ENCODE measurements around the gene CDK19.

CDK19 gene

GRCh38 chr6:110620065-110620464 lies 195.2 kb downstream of the CDK19 start:
- Histone ChIP-seq H3K27ac (ENCODE audit: low read depth in 2 of 2, low read length in 2 of 2) (peak overlapping the region in 1 of 2 donors; percentile 6), H3K36me3 (ENCODE audit: control insufficient read depth in 2 of 2, insufficient read depth in 2 of 2, low read length in 2 of 2) (peaks cover 10 to 29% of the 10 kb centered on the region in 2 donors), H3K9ac (ENCODE audit: low read depth in 1 of 2, low read length in 2 of 2) (no peak overlapping the region), H3K4me3 (ENCODE audit: low read length in 2 of 2) (no peak overlapping the region), H3K9me3 (ENCODE audit: control insufficient read depth in 2 of 2, low read length in 2 of 2) (no peaks in the 10 kb centered on the region), H3K27me3 (ENCODE audit: control insufficient read depth in 2 of 2, insufficient read depth in 2 of 2, low read length in 2 of 2) (no peaks in the 10 kb centered on the region), H3K4me1 (ENCODE audit: control insufficient read depth in 2 of 2, insufficient read depth in 2 of 2, low read length in 2 of 2) (peaks cover 9 to 11% of the 10 kb centered on the region in 2 donors)

- Histone ChIP-seq H3K9me3 (ENCODE audit: control insufficient read depth in 2 of 2, low read length in 2 of 2) (no peaks in the 10 kb centered on the region), H3K9ac (ENCODE audit: low read depth in 1 of 2, low read length in 2 of 2) (no peak overlapping the region)
Measured at GRCh38 chr6:110619275-110619908, 195.9 kb downstream of the CDK19 start.

GRCh38 chr6:110618591-110619267 lies 196.5 kb downstream of the CDK19 start:
- H3K27ac ChIP-seq (ENCODE audit: low read depth in 2 of 2, low read length in 2 of 2), result no peak overlapping the region
- H3K27me3 ChIP-seq (ENCODE audit: control insufficient read depth in 2 of 2, insufficient read depth in 2 of 2, low read length in 2 of 2), result no peaks in the 10 kb centered on the region
- peaks cover 16 to 32% of the 10 kb centered on the region in 2 donors for H3K36me3 ChIP-seq (ENCODE audit: control insufficient read depth in 2 of 2, insufficient read depth in 2 of 2, low read length in 2 of 2)
- H3K4me3 ChIP-seq (ENCODE audit: low read length in 2 of 2), result no peak overlapping the region
- peaks cover 9 to 11% of the 10 kb centered on the region in 2 donors for H3K4me1 ChIP-seq (ENCODE audit: control insufficient read depth in 2 of 2, insufficient read depth in 2 of 2, low read length in 2 of 2)
- H3K9me3 ChIP-seq (ENCODE audit: control insufficient read depth in 2 of 2, low read length in 2 of 2), result no peaks in the 10 kb centered on the region
- no peak overlapping the region for H3K9ac ChIP-seq (ENCODE audit: low read depth in 1 of 2, low read length in 2 of 2)

More at GRCh38 chr6:110619275-110619908, 195.9 kb downstream of the CDK19 start:
- Histone ChIP-seq H3K27me3 (ENCODE audit: control insufficient read depth in 2 of 2, insufficient read depth in 2 of 2, low read length in 2 of 2) (no peaks in the 10 kb centered on the region), H3K4me3 (ENCODE audit: low read length in 2 of 2) (no peak overlapping the region), H3K36me3 (ENCODE audit: control insufficient read depth in 2 of 2, insufficient read depth in 2 of 2, low read length in 2 of 2) (peaks cover 12 to 29% of the 10 kb centered on the region in 2 donors), H3K4me1 (ENCODE audit: control insufficient read depth in 2 of 2, insufficient read depth in 2 of 2, low read length in 2 of 2) (peaks cover 9 to 11% of the 10 kb centered on the region in 2 donors), H3K27ac (ENCODE audit: low read depth in 2 of 2, low read length in 2 of 2) (no peak overlapping the region)

- no peak overlapping the region for H3K9ac ChIP-seq (ENCODE audit: low read depth in 1 of 2, low read length in 2 of 2)
- no peaks in the 10 kb centered on the region for H3K9me3 ChIP-seq (ENCODE audit: control insufficient read depth in 2 of 2, low read length in 2 of 2)
- H3K4me3 ChIP-seq (ENCODE audit: low read length in 2 of 2), result no peak overlapping the region
- peaks cover 9 to 11% of the 10 kb centered on the region in 2 donors for H3K4me1 ChIP-seq (ENCODE audit: control insufficient read depth in 2 of 2, insufficient read depth in 2 of 2, low read length in 2 of 2)
- H3K27ac ChIP-seq (ENCODE audit: low read depth in 2 of 2, low read length in 2 of 2), result no peak overlapping the region
- H3K27me3 ChIP-seq (ENCODE audit: control insufficient read depth in 2 of 2, insufficient read depth in 2 of 2, low read length in 2 of 2), result no peaks in the 10 kb centered on the region
- peaks cover 12 to 26% of the 10 kb centered on the region in 2 donors for H3K36me3 ChIP-seq (ENCODE audit: control insufficient read depth in 2 of 2, insufficient read depth in 2 of 2, low read length in 2 of 2)
Measured at GRCh38 chr6:110617057-110617456, 198.2 kb downstream of the CDK19 start.

GRCh38 chr6:110615722-110616121 lies 199.5 kb downstream of the CDK19 start:
- H3K4me3 ChIP-seq (ENCODE audit: low read length in 2 of 2), result no peak overlapping the region
- no peaks in the 10 kb centered on the region for H3K9me3 ChIP-seq (ENCODE audit: control insufficient read depth in 2 of 2, low read length in 2 of 2)
- H3K36me3 ChIP-seq (ENCODE audit: control insufficient read depth in 2 of 2, insufficient read depth in 2 of 2, low read length in 2 of 2), result peaks cover 6 to 16% of the 10 kb centered on the region in 2 donors
- no peak overlapping the region for H3K9ac ChIP-seq (ENCODE audit: low read depth in 1 of 2, low read length in 2 of 2)
- no peak overlapping the region for H3K27ac ChIP-seq (ENCODE audit: low read depth in 2 of 2, low read length in 2 of 2)
- H3K27me3 ChIP-seq (ENCODE audit: control insufficient read depth in 2 of 2, insufficient read depth in 2 of 2, low read length in 2 of 2), result no peaks in the 10 kb centered on the region
- peaks cover 9 to 11% of the 10 kb centered on the region in 2 donors for H3K4me1 ChIP-seq (ENCODE audit: control insufficient read depth in 2 of 2, insufficient read depth in 2 of 2, low read length in 2 of 2)

GRCh38 chr6:110614586-110614985 lies 200.7 kb downstream of the CDK19 start:
- peaks cover 6% of the 10 kb centered on the region in 2 donors for H3K4me1 ChIP-seq (ENCODE audit: control insufficient read depth in 2 of 2, insufficient read depth in 2 of 2, low read length in 2 of 2)
- H3K4me3 ChIP-seq (ENCODE audit: low read length in 2 of 2), result no peak overlapping the region
- no peaks in the 10 kb centered on the region for H3K9me3 ChIP-seq (ENCODE audit: control insufficient read depth in 2 of 2, low read length in 2 of 2)
- no peak overlapping the region for H3K9ac ChIP-seq (ENCODE audit: low read depth in 1 of 2, low read length in 2 of 2)
- H3K27me3 ChIP-seq (ENCODE audit: control insufficient read depth in 2 of 2, insufficient read depth in 2 of 2, low read length in 2 of 2), result no peaks in the 10 kb centered on the region
- H3K27ac ChIP-seq (ENCODE audit: low read depth in 2 of 2, low read length in 2 of 2), result no peak overlapping the region
- peaks cover 6 to 11% of the 10 kb centered on the region in 2 donors for H3K36me3 ChIP-seq (ENCODE audit: control insufficient read depth in 2 of 2, insufficient read depth in 2 of 2, low read length in 2 of 2)

- H3K36me3 ChIP-seq (ENCODE audit: control insufficient read depth in 2 of 2, insufficient read depth in 2 of 2, low read length in 2 of 2), result peaks cover 6 to 11% of the 10 kb centered on the region in 2 donors
- H3K9me3 ChIP-seq (ENCODE audit: control insufficient read depth in 2 of 2, low read length in 2 of 2), result no peaks in the 10 kb centered on the region
- no peak overlapping the region for H3K4me3 ChIP-seq (ENCODE audit: low read length in 2 of 2)
- H3K27me3 ChIP-seq (ENCODE audit: control insufficient read depth in 2 of 2, insufficient read depth in 2 of 2, low read length in 2 of 2), result no peaks in the 10 kb centered on the region
- H3K9ac ChIP-seq (ENCODE audit: low read depth in 1 of 2, low read length in 2 of 2), result no peak overlapping the region
- H3K27ac ChIP-seq (ENCODE audit: low read depth in 2 of 2, low read length in 2 of 2), result no peak overlapping the region
- peaks cover 1 to 3% of the 10 kb centered on the region in 2 donors for H3K4me1 ChIP-seq (ENCODE audit: control insufficient read depth in 2 of 2, insufficient read depth in 2 of 2, low read length in 2 of 2)
Measured at GRCh38 chr6:110614106-110614505, 201.2 kb downstream of the CDK19 start.

GRCh38 chr6:110613356-110613755 lies 201.9 kb downstream of the CDK19 start:
- H3K27me3 ChIP-seq (ENCODE audit: control insufficient read depth in 2 of 2, insufficient read depth in 2 of 2, low read length in 2 of 2), result no peaks in the 10 kb centered on the region
- H3K36me3 ChIP-seq (ENCODE audit: control insufficient read depth in 2 of 2, insufficient read depth in 2 of 2, low read length in 2 of 2), result peaks cover 6 to 11% of the 10 kb centered on the region in 2 donors
- H3K4me3 ChIP-seq (ENCODE audit: low read length in 2 of 2), result no peak overlapping the region
- no peaks in the 10 kb centered on the region for H3K9me3 ChIP-seq (ENCODE audit: control insufficient read depth in 2 of 2, low read length in 2 of 2)
- no peak overlapping the region for H3K9ac ChIP-seq (ENCODE audit: low read depth in 1 of 2, low read length in 2 of 2)
- no peaks in the 10 kb centered on the region for H3K4me1 ChIP-seq (ENCODE audit: control insufficient read depth in 2 of 2, insufficient read depth in 2 of 2, low read length in 2 of 2)
- no peak overlapping the region for H3K27ac ChIP-seq (ENCODE audit: low read depth in 2 of 2, low read length in 2 of 2)

GRCh38 chr6:110612298-110612697 lies 203.0 kb downstream of the CDK19 start:
- no peak overlapping the region for H3K9ac ChIP-seq (ENCODE audit: low read depth in 1 of 2, low read length in 2 of 2)

GRCh38 chr6:110609101-110609500 lies 206.2 kb downstream of the CDK19 start:
- Histone ChIP-seq H3K36me3 (ENCODE audit: control insufficient read depth in 2 of 2, insufficient read depth in 2 of 2, low read length in 2 of 2) (peaks cover under 1 to 8% of the 10 kb centered on the region in 2 donors), H3K4me3 (ENCODE audit: low read length in 2 of 2) (no peak overlapping the region), H3K27ac (ENCODE audit: low read depth in 2 of 2, low read length in 2 of 2) (no peak overlapping the region), H3K9ac (ENCODE audit: low read depth in 1 of 2, low read length in 2 of 2) (no peak overlapping the region), H3K4me1 (ENCODE audit: control insufficient read depth in 2 of 2, insufficient read depth in 2 of 2, low read length in 2 of 2) (no peaks in the 10 kb centered on the region), H3K27me3 (ENCODE audit: control insufficient read depth in 2 of 2, insufficient read depth in 2 of 2, low read length in 2 of 2) (no peaks in the 10 kb centered on the region), H3K9me3 (ENCODE audit: control insufficient read depth in 2 of 2, low read length in 2 of 2) (no peaks in the 10 kb centered on the region)

More at GRCh38 chr6:110612298-110612697, 203.0 kb downstream of the CDK19 start:
- H3K4me3 ChIP-seq (ENCODE audit: low read length in 2 of 2), result no peak overlapping the region
- H3K36me3 ChIP-seq (ENCODE audit: control insufficient read depth in 2 of 2, insufficient read depth in 2 of 2, low read length in 2 of 2), result peaks cover 6 to 11% of the 10 kb centered on the region in 2 donors
- no peaks in the 10 kb centered on the region for H3K4me1 ChIP-seq (ENCODE audit: control insufficient read depth in 2 of 2, insufficient read depth in 2 of 2, low read length in 2 of 2)
- no peaks in the 10 kb centered on the region for H3K9me3 ChIP-seq (ENCODE audit: control insufficient read depth in 2 of 2, low read length in 2 of 2)
- H3K27ac ChIP-seq (ENCODE audit: low read depth in 2 of 2, low read length in 2 of 2), result no peak overlapping the region
- H3K27me3 ChIP-seq (ENCODE audit: control insufficient read depth in 2 of 2, insufficient read depth in 2 of 2, low read length in 2 of 2), result no peaks in the 10 kb centered on the region
